ENCODE results near the gene UQCC2. TPM values are rescaled to one million over a fixed set of nuclear protein-coding genes. Genes with fewer than 3 reads are reported as not detected.

UQCC2 gene
- total and polyA plus RNA-seq, 2 of the 8 experiments (the other 6 are each of a cell fraction or from before 2014, with no cell fraction given) = 52.1 to 104 TPM

DNA sequence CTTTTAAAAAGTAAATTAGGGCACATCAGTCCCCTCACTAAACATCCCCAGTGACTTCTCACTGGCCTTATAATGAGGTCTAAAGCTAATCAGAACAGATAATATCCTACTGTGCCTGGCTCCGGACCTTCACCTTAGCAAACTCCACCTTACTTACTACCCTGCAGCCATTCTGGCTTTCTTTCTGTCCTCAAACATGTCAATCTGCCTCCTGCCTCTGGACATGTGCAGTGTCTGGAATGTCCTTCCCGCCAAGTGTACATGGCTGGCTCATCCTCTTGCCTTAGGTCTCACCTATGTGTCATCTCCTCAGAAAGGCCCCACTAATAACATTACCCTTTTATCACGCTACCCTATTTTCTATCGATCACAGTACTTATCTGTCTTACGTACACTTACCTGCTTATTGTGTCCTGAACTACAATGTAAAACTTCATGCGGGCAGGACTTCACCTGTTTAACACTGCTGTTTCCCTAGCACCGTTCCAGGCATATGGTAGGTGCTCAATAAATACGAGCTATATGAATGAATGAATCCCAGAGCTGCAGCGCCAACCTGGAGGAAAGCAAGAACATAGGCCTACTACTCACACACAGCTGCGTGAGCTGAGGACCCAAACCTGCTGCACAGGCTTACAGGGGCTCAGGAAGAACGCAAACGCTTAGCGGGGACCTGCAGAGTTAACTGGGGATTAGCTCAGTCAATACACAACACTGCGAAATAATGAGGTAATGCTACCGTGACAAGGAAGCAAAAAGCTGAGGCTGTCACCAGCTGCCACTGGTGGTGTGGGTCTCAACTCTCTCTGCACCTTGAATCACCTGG is 991 bp downstream of the UQCC2 start:
- peak overlapping the region; percentile 100 for H4K5ac ChIP-seq (ENCODE audit: insufficient read length, low read depth, low read length)
- H2AK5ac ChIP-seq (ENCODE audit: low read depth, low read length) = peak overlapping the region; percentile 84; the same call in 1 of the 2 replicates
- H4K8ac ChIP-seq (ENCODE audit: extremely low read depth, insufficient read depth, low read length) = no peak overlapping the region
- peak overlapping the region in 3 of 4 experiments; percentile 19 to 77 (median 59); a peak in 7 of 8 replicates for H3K4me3 ChIP-seq (ENCODE audit: extremely low read depth in 1 of 4, insufficient read depth in 2 of 4, low read depth in 3 of 4, low read length in 4 of 4)
- ChIA-PET POLR2A (ENCODE audit: partially characterized antibody) (interaction anchor here (0.6 to 2.3 kb wide), 33 partner anchors 9 to 435 kb away, joined by 3 to 31 read pairs (median 5); partner anchors contain the start of gene BAK1), CTCF (ENCODE audit: partially characterized antibody) (interaction anchor here (0.6 to 4.2 kb wide), 27 partner anchors 8 to 316 kb away, joined by 3 to 28 read pairs (median 4); partner anchors contain the start of gene BAK1)
- H3K27me3 ChIP-seq (replicated peaks in 1 of 4; ENCODE audit: control insufficient read depth in 3 of 4, extremely low read depth in 1 of 4, insufficient read depth in 3 of 4, low read length in 3 of 4) = no peaks in the 10 kb centered on the region
- no peak overlapping the region for H2AFZ ChIP-seq (ENCODE audit: low read length)
- no peak overlapping the region for H2BK120ac ChIP-seq (replicated peaks; ENCODE audit: low read depth, low read length)
- H4K91ac ChIP-seq (replicated peaks; ENCODE audit: insufficient read length, low read length) = no peak overlapping the region
- H3K18ac ChIP-seq (ENCODE audit: extremely low read depth, low read length) = no peak overlapping the region
- H3K23ac ChIP-seq (ENCODE audit: insufficient read length) = no peak overlapping the region
- no peak overlapping the region for H2BK20ac ChIP-seq (ENCODE audit: low read length)
- no peak overlapping the region for H3K27ac ChIP-seq (ENCODE audit: low read depth, low read length)
- H3K4ac ChIP-seq (replicated peaks; ENCODE audit: insufficient read length, low read depth, low read length) = peak overlapping the region; percentile 91
- FAIRE-seq = no peak
- peaks cover 7 to 25% (median 20%) of the 10 kb centered on the region in 4 experiments for H3K36me3 ChIP-seq (ENCODE audit: control insufficient read depth in 2 of 4, insufficient read depth in 4 of 4, low read length in 3 of 4)
- WGBS, 2 experiments (ENCODE audit: extremely low coverage in 1 of 2, insufficient coverage in 1 of 2, insufficient read length in 1 of 2, insufficient replicate concordance in 2 of 2, low coverage in 1 of 2, low lambda C conversion rate in 2 of 2, missing lambda C conversion rate in 1 of 2) = 92 to 100% methylated on average over 3 to 15 of the region's 15 CpGs
- peak overlapping the region; percentile 62 to 76 for H3K4me2 ChIP-seq (ENCODE audit: insufficient read depth in 1 of 2, low read depth in 2 of 2, low read length in 2 of 2)
- no peak overlapping the region for H3K14ac ChIP-seq (ENCODE audit: insufficient read length)
- H2BK5ac ChIP-seq (ENCODE audit: low read depth, low read length) = no peak overlapping the region
- peaks cover 0 to 15% of the 10 kb centered on the region in 2 experiments; a peak in 2 of 4 replicates for H3K79me2 ChIP-seq (ENCODE audit: control insufficient read depth in 1 of 2, insufficient read depth in 2 of 2, low read length in 2 of 2)
- no peaks in the 10 kb centered on the region for H3K9me3 ChIP-seq (ENCODE audit: insufficient read depth in 2 of 2, low read depth in 1 of 2, low read length in 1 of 2)
- H2BK12ac ChIP-seq (ENCODE audit: low read depth, low read length) = peak overlapping the region; percentile 46; the same call in 1 of the 2 replicates
- peaks cover 2 to 14% (median 6%) of the 10 kb centered on the region in 4 experiments; a peak in 4 of 7 replicates for H3K4me1 ChIP-seq (replicated peaks in 1 of 4; ENCODE audit: control insufficient read depth in 3 of 4, insufficient read depth in 4 of 4, low read length in 3 of 4)
- no peak overlapping the region; a peak in 2 of 7 replicates for H3K9ac ChIP-seq (replicated peaks in 1 of 4; ENCODE audit: extremely low read depth in 1 of 4, low read depth in 3 of 4, low read length in 3 of 4)
- peaks cover 3 to 7% of the 10 kb centered on the region in 2 experiments for H4K20me1 ChIP-seq (replicated peaks in 1 of 2; ENCODE audit: control insufficient read depth in 1 of 2, insufficient read depth in 2 of 2, low read length in 2 of 2)
- no peak for DNase-seq (ENCODE audit: low read depth in 1 of 2, low spot score in 2 of 2)
- peaks cover 15% of the 10 kb centered on the region for H3K79me1 ChIP-seq (ENCODE audit: low read depth, low read length)
- 0 out of 2 replicates have a peak overlapping the region, but pooled peaks have one; percentile 8 for H2BK15ac ChIP-seq (ENCODE audit: low read length)
- no peak overlapping the region for H3K56ac ChIP-seq (replicated peaks; ENCODE audit: insufficient read length, low read depth, low read length)
- peaks cover 2% of the 10 kb centered on the region; the same call in 1 of the 2 replicates for H3K23me2 ChIP-seq (ENCODE audit: low read depth, low read length)
- TF ChIP-seq RFX5 (IDR thresholded peaks at IDR 0.05; ENCODE audit: borderline replicate concordance, low read depth, low read length) = no peak
- no peak for TF ChIP-seq CTBP2 (IDR thresholded peaks at IDR 0.05; ENCODE audit: borderline replicate concordance, insufficient read depth, insufficient read length, low read length)
- TF ChIP-seq, protein P1, sequence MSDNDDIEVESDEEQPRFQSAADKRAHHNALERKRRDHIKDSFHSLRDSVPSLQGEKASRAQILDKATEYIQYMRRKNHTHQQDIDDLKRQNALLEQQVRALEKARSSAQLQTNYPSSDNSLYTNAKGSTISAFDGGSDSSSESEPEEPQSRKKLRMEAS (IDR thresholded peaks at IDR 0.05) = no peak
